Measurements from ENCODE around the gene POLE2. TPM values are rescaled to one million over a fixed set of nuclear protein-coding genes. Genes with fewer than 3 reads are reported as not detected.
A peak's percentile ranks its signal among the peaks of the same experiment; 100 is the strongest.
"Not testable (repeated sequence)": the region's sequence is repeated elsewhere in the genome, so short reads cannot be mapped to it uniquely, and the experiment has no call there.

POLE2 gene
- total RNA-seq, 3 donors from 2014 or later: 1.7 to 8.1 (median 2.9) TPM

GRCh38 chr14:49720744-49721143, 32.7 kb upstream of the POLE2 start:
- intact Hi-C loops (cut with DNase I, micrococcal nuclease): no loop called here
- H3K36me3 ChIP-seq (ENCODE audit: low read depth): no peaks in the 10 kb centered on the region
- TF ChIP-seq CTCF (IDR thresholded peaks at IDR 0.05): no peak
- H3K9me3 ChIP-seq: no peaks in the 10 kb centered on the region
- ATAC-seq: no peak
- H3K4me1 ChIP-seq (ENCODE audit: low read depth): no peaks in the 10 kb centered on the region
- H3K4me3 ChIP-seq: no peak overlapping the region
- no peak for DNase-seq

- H3K4me3 ChIP-seq; H3K4me1 ChIP-seq (ENCODE audit: low read depth); DNase-seq; H3K36me3 ChIP-seq (ENCODE audit: low read depth); ATAC-seq; H3K9me3 ChIP-seq; intact Hi-C loops (cut with DNase I, micrococcal nuclease): not testable (repeated sequence)
Observed at GRCh38 chr14:49710993-49711392, 23.0 kb upstream of the POLE2 start.

GRCh38 chr14:49704471-49704870, 16.5 kb upstream of the POLE2 start:
- H3K4me1 ChIP-seq (ENCODE audit: low read depth); H3K9me3 ChIP-seq; H3K4me3 ChIP-seq; intact Hi-C loops (cut with DNase I, micrococcal nuclease); H3K36me3 ChIP-seq (ENCODE audit: low read depth); ATAC-seq; DNase-seq: not testable (repeated sequence)

- TF ChIP-seq CTCF (IDR thresholded peaks at IDR 0.05): no peak
- DNase-seq (no peak), ATAC-seq (no peak)
- H3K9me3 ChIP-seq: no peaks in the 10 kb centered on the region
- no peaks in the 10 kb centered on the region for H3K36me3 ChIP-seq (ENCODE audit: low read depth)
- no peak overlapping the region for H3K4me3 ChIP-seq
- H3K4me1 ChIP-seq (ENCODE audit: low read depth): no peaks in the 10 kb centered on the region
- intact Hi-C loops (cut with DNase I, micrococcal nuclease): no loop called here
Observed at GRCh38 chr14:49703965-49704364, 16.0 kb upstream of the POLE2 start.

GRCh38 chr14:49702725-49703124, 14.7 kb upstream of the POLE2 start:
- no peak for ATAC-seq
- Histone ChIP-seq H3K4me3 (no peak overlapping the region), H3K9me3 (no peaks in the 10 kb centered on the region), H3K36me3 (ENCODE audit: low read depth) (no peaks in the 10 kb centered on the region), H3K4me1 (ENCODE audit: low read depth) (no peaks in the 10 kb centered on the region)
- no peak for TF ChIP-seq CTCF (IDR thresholded peaks at IDR 0.05)
- no peak for DNase-seq
- intact Hi-C loops (cut with DNase I, micrococcal nuclease): no loop called here

- peak in 2 of 3 donors; percentile 35 to 50 for DNase-seq
- intact Hi-C loops (cut with DNase I, micrococcal nuclease); H3K4me1 ChIP-seq (ENCODE audit: low read depth); ATAC-seq; H3K9me3 ChIP-seq; H3K36me3 ChIP-seq (ENCODE audit: low read depth): not testable (repeated sequence)
- H3K4me3 ChIP-seq: peak overlapping the region; percentile 50
Observed at GRCh38 chr14:49693735-49694124, 5.7 kb upstream of the POLE2 start.

GRCh38 chr14:49692811-49693734, 5.1 kb upstream of the POLE2 start, which contains the start of gene KLHDC1:
TSS of gene KLHDC1 (plus strand) at chr14:49693120. CDS start at chr14:49693195, 75 bp downstream.
- peak; percentile 84 for ATAC-seq
- Histone ChIP-seq H3K9me3 (no peaks in the 10 kb centered on the region), H3K4me1 (ENCODE audit: low read depth) (peaks cover 12% of the 10 kb centered on the region), H3K36me3 (ENCODE audit: low read depth) (no peaks in the 10 kb centered on the region), H3K4me3 (peak within 1 kb of the TSS; percentile 50)
- intact Hi-C loops (cut with DNase I, micrococcal nuclease): no loop called here
- TF ChIP-seq CTCF (IDR thresholded peaks at IDR 0.05): no peak
- DNase-seq: peak; percentile 81 to 90 (median 89)
